ENCODE measurements around the gene DNLZ. TPM values are rescaled to one million over a fixed set of nuclear protein-coding genes. Genes with fewer than 3 reads are reported as not detected.
A peak's percentile ranks its signal among the peaks of the same experiment; 100 is the strongest.

Gene DNLZ
- total RNA-seq, 8 experiments from 2014 or later, result 6.8 to 17.3 (median 13.5) TPM

GRCh38 chr9:136340356-136341041, 23.0 kb downstream of the DNLZ start:
- Histone ChIP-seq H3K27ac (no peak overlapping the region), H3K4me3 (no peak overlapping the region), H3K4me1 (replicated peaks in 1 of 2) (peaks cover 19 to 22% of the 10 kb centered on the region in 2 donors)
- no peak for ATAC-seq (replicated peaks in 6 of 8)
- in situ Hi-C loops (cut with MboI; ENCODE audit: low pct_unique_long_range_greater_than_20kb in 2 of 9, low sequenced_read_pairs in 9 of 9, unreplicated experiment in 9 of 9), result no loop called here
- WGBS, 10 experiments, result 100% methylated on average over 1 of the region's 28 CpGs; no CpG with 5 or more reads in 9 of the 10 experiments

- ATAC-seq (replicated peaks in 6 of 8), result no peak
- Histone ChIP-seq H3K27ac (no peak overlapping the region), H3K4me1 (replicated peaks in 1 of 2) (peaks cover 17 to 18% of the 10 kb centered on the region in 2 donors), H3K4me3 (no peak overlapping the region)
- in situ Hi-C loops (cut with MboI; ENCODE audit: low pct_unique_long_range_greater_than_20kb in 2 of 9, low sequenced_read_pairs in 9 of 9, unreplicated experiment in 9 of 9), result no loop called here
- WGBS, 10 experiments, result 70 to 95% methylated on average over 2 to 4 of the region's 12 CpGs; no CpG with 5 or more reads in 8 of the 10 experiments
Measured at GRCh38 chr9:136339958-136340310, 23.6 kb downstream of the DNLZ start.

GRCh38 chr9:136339173-136339957, 24.2 kb downstream of the DNLZ start:
- peak in 3 of 8 experiments; percentile 17 to 71 (median 58) for ATAC-seq (replicated peaks in 6 of 8)
- Histone ChIP-seq H3K4me3 (no peak overlapping the region), H3K27ac (no peak overlapping the region), H3K4me1 (replicated peaks in 1 of 2) (peaks cover 17 to 18% of the 10 kb centered on the region in 2 donors)
- in situ Hi-C loops (cut with MboI; ENCODE audit: low pct_unique_long_range_greater_than_20kb in 2 of 9, low sequenced_read_pairs in 9 of 9, unreplicated experiment in 9 of 9), result no loop called here
- 12 to 100% (median 46%) methylated on average over 1 to 9 of the region's 32 CpGs; no CpG with 5 or more reads in 6 of the 10 experiments for WGBS, 10 experiments

- ATAC-seq (replicated peaks in 6 of 8), result no peak
- H3K27ac ChIP-seq, result no peak overlapping the region
- peaks cover 17% of the 10 kb centered on the region in 2 donors for H3K4me1 ChIP-seq (replicated peaks in 1 of 2)
- H3K4me3 ChIP-seq, result no peak overlapping the region
- in situ Hi-C loops (cut with MboI; ENCODE audit: low pct_unique_long_range_greater_than_20kb in 2 of 9, low sequenced_read_pairs in 9 of 9, unreplicated experiment in 9 of 9), result no loop called here
- WGBS, 10 experiments, result no CpG with 5 or more reads among the region's 25 CpGs
Measured at GRCh38 chr9:136338511-136338910, 25.0 kb downstream of the DNLZ start.

- in situ Hi-C loops (cut with MboI; ENCODE audit: low pct_unique_long_range_greater_than_20kb in 2 of 9, low sequenced_read_pairs in 9 of 9, unreplicated experiment in 9 of 9), result no loop called here
- no peak overlapping the region for H3K4me3 ChIP-seq
- H3K4me1 ChIP-seq (replicated peaks in 1 of 2), result peaks cover 10% of the 10 kb centered on the region in 2 donors
- no peak for ATAC-seq (replicated peaks in 6 of 8)
- WGBS, 10 experiments, result 80 to 99% (median 84%) methylated on average over 1 to 14 of the region's 43 CpGs; no CpG with 5 or more reads in 6 of the 10 experiments
- H3K27ac ChIP-seq, result no peak overlapping the region
Measured at GRCh38 chr9:136337416-136338395, 25.8 kb downstream of the DNLZ start.

GRCh38 chr9:136336881-136337280, 26.7 kb downstream of the DNLZ start:
- H3K27ac ChIP-seq, result no peak overlapping the region
- peaks cover 2 to 3% of the 10 kb centered on the region in 2 donors for H3K4me1 ChIP-seq (replicated peaks in 1 of 2)
- H3K4me3 ChIP-seq, result no peak overlapping the region
- ATAC-seq (replicated peaks in 6 of 8), result no peak
- in situ Hi-C loops (cut with MboI; ENCODE audit: low pct_unique_long_range_greater_than_20kb in 2 of 9, low sequenced_read_pairs in 9 of 9, unreplicated experiment in 9 of 9), result no loop called here
- 88% methylated on average over 6 of the region's 23 CpGs; no CpG with 5 or more reads in 9 of the 10 experiments for WGBS, 10 experiments

GRCh38 chr9:136336156-136336870, 27.2 kb downstream of the DNLZ start:
- in situ Hi-C loops (cut with MboI; ENCODE audit: low pct_unique_long_range_greater_than_20kb in 2 of 9, low sequenced_read_pairs in 9 of 9, unreplicated experiment in 9 of 9), result no loop called here
- ATAC-seq (replicated peaks in 6 of 8), result peak in 4 of 8 experiments; percentile 23 to 73 (median 42)
- H3K27ac ChIP-seq, result no peak overlapping the region
- WGBS, 10 experiments, result 80 to 93% (median 83%) methylated on average over 1 to 8 of the region's 30 CpGs; no CpG with 5 or more reads in 7 of the 10 experiments
- H3K4me1 ChIP-seq (replicated peaks in 1 of 2), result no peaks in the 10 kb centered on the region
- no peak overlapping the region for H3K4me3 ChIP-seq

- 100% methylated on average over 2 of the region's 26 CpGs; no CpG with 5 or more reads in 9 of the 10 experiments for WGBS, 10 experiments
- Histone ChIP-seq H3K27ac (no peak overlapping the region), H3K4me3 (no peak overlapping the region), H3K4me1 (replicated peaks in 1 of 2) (peaks cover 0 to under 1% of the 10 kb centered on the region in 2 donors)
- in situ Hi-C loops (cut with MboI; ENCODE audit: low pct_unique_long_range_greater_than_20kb in 2 of 9, low sequenced_read_pairs in 9 of 9, unreplicated experiment in 9 of 9), result no loop called here
- ATAC-seq (replicated peaks in 6 of 8), result peak in 1 of 8 experiments; percentile 2
Measured at GRCh38 chr9:136335296-136336155, 28.0 kb downstream of the DNLZ start.

- WGBS, 10 experiments, result no CpG with 5 or more reads among the region's 21 CpGs
- ATAC-seq (replicated peaks in 6 of 8), result no peak
- Histone ChIP-seq H3K4me1 (replicated peaks in 1 of 2) (peaks cover 5 to 8% of the 10 kb centered on the region in 2 donors), H3K27ac (no peak overlapping the region), H3K4me3 (no peak overlapping the region)
- in situ Hi-C loops (cut with MboI; ENCODE audit: low pct_unique_long_range_greater_than_20kb in 2 of 9, low sequenced_read_pairs in 9 of 9, unreplicated experiment in 9 of 9), result no loop called here
Measured at GRCh38 chr9:136334541-136334940, 29.0 kb downstream of the DNLZ start.

- no peak overlapping the region for H3K4me3 ChIP-seq
- ATAC-seq (replicated peaks in 6 of 8), result no peak
- H3K27ac ChIP-seq, result no peak overlapping the region
- peaks cover 13 to 18% of the 10 kb centered on the region in 2 donors for H3K4me1 ChIP-seq (replicated peaks in 1 of 2)
- in situ Hi-C loops (cut with MboI; ENCODE audit: low pct_unique_long_range_greater_than_20kb in 2 of 9, low sequenced_read_pairs in 9 of 9, unreplicated experiment in 9 of 9), result no loop called here
- 60% methylated on average over 1 of the region's 17 CpGs; no CpG with 5 or more reads in 9 of the 10 experiments for WGBS, 10 experiments
Measured at GRCh38 chr9:136333486-136333885, 30.1 kb downstream of the DNLZ start.

- peaks cover 13 to 20% of the 10 kb centered on the region in 2 donors for H3K4me1 ChIP-seq (replicated peaks in 1 of 2)
- no peak overlapping the region for H3K4me3 ChIP-seq
- in situ Hi-C loops (cut with MboI; ENCODE audit: low pct_unique_long_range_greater_than_20kb in 2 of 9, low sequenced_read_pairs in 9 of 9, unreplicated experiment in 9 of 9), result no loop called here
- 60 to 100% (median 100%) methylated on average over 1 to 2 of the region's 12 CpGs; no CpG with 5 or more reads in 5 of the 10 experiments for WGBS, 10 experiments
- no peak overlapping the region for H3K27ac ChIP-seq
- ATAC-seq (replicated peaks in 6 of 8), result no peak
Measured at GRCh38 chr9:136333045-136333444, 30.5 kb downstream of the DNLZ start.

Measured in motor neuron (in vitro differentiated cells).